ENCODE data around the gene TIMP4.

DNA sequence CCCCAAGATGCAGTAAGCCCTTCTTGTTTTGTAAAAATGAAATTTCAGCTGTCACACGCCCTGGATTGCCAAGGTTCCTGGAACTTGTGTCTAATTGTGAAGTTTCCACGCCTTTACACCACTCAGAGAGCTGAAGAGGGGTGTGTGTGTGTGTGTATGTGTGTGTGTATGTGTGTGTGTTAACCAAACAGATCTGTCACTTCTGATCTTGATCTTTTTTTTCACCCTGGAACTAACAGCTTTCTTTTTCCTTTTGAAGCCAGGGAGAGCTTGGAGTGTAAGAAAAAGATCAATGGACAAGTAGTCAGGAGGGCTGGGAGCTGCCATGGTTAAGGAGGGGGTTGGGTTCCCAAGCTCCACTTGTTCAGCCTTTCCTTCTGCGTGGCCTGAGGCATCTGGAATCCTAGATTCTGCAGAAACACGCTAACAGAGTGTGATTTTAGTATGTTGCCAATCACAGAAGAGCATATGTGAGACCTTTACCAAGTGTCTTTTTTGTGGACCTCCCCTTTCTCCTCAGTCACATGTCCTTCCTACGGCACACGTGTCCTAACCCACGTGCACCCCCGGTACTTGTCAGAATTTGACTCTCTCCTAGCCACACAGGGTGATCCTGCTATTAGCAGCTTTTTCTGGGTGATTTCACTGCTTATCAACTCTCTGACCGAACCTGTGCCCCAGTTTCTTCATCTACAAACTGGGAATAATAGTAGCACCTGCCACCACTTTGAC, 11.5 kb downstream of the TIMP4 start:
- TF ChIP-seq, protein P1, sequence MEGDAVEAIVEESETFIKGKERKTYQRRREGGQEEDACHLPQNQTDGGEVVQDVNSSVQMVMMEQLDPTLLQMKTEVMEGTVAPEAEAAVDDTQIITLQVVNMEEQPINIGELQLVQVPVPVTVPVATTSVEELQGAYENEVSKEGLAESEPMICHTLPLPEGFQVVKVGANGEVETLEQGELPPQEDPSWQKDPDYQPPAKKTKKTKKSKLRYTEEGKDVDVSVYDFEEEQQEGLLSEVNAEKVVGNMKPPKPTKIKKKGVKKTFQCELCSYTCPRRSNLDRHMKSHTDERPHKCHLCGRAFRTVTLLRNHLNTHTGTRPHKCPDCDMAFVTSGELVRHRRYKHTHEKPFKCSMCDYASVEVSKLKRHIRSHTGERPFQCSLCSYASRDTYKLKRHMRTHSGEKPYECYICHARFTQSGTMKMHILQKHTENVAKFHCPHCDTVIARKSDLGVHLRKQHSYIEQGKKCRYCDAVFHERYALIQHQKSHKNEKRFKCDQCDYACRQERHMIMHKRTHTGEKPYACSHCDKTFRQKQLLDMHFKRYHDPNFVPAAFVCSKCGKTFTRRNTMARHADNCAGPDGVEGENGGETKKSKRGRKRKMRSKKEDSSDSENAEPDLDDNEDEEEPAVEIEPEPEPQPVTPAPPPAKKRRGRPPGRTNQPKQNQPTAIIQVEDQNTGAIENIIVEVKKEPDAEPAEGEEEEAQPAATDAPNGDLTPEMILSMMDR (IDR thresholded peaks at IDR 0.05), result no peak
- TF ChIP-seq EZH2 (IDR thresholded peaks at IDR 0.05; ENCODE audit: borderline replicate concordance, insufficient read depth, low read depth, low read length, poor library complexity, severe bottlenecking), result no peak
